ENCODE data around the gene OVCA2.

OVCA2 gene

DNA sequence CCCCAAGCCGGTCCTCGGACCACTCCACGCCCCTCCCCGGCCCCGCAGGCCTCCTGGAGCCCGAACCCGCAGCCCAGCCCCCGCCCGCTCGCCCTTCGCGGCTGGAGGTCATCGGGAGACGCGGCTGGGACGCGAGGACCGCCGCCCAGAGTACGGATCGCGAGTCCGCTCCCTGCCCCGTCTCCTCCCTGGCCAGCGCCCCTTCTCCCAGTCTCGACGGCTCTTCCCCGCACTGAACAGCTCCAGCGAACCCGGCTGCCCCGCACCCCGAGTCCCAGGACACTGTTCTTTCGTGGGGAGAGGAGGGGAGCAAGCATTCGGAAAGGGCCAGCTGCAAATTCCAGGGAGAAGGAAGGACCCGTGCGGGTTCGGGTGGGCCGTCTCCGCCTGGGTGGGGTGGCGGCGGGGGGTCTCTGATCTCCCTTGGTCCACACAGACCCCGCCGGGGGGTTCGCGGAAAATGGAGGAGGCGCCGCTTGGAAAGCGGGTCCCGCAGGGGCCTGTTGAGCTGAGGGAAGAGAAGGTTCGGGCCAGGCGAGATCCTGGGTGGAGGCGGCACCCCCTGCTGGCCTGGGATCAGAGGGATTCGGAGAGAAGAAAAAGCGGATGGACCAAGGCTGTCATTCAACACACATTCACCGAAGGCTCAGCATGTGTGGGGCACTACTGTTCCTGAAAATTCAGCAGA, 16.1 kb upstream of the OVCA2 start (continued):
- TF ChIP-seq, protein P1, sequence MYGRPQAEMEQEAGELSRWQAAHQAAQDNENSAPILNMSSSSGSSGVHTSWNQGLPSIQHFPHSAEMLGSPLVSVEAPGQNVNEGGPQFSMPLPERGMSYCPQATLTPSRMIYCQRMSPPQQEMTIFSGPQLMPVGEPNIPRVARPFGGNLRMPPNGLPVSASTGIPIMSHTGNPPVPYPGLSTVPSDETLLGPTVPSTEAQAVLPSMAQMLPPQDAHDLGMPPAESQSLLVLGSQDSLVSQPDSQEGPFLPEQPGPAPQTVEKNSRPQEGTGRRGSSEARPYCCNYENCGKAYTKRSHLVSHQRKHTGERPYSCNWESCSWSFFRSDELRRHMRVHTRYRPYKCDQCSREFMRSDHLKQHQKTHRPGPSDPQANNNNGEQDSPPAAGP (tag by site-specific recombination; IDR thresholded peaks at IDR 0.05), result peak; percentile 11; the same call in 1 of the 2 replicates
- TF ChIP-seq ZNF544 (tag by site-specific recombination; IDR thresholded peaks at IDR 0.05) (no peak), TCF7L2 (IDR thresholded peaks at IDR 0.05; ENCODE audit: borderline replicate concordance, low read depth, low read length) (no peak), ZNF169 (tag by site-specific recombination; IDR thresholded peaks at IDR 0.05) (no peak), ZNF311 (tag by site-specific recombination; IDR thresholded peaks at IDR 0.05; ENCODE audit: borderline replicate concordance) (no peak), TRIM28 (IDR thresholded peaks at IDR 0.05; ENCODE audit: borderline replicate concordance, low read length) (no peak), ZEB2 (tag by site-specific recombination; IDR thresholded peaks at IDR 0.05) (no peak), ZNF701 (tag by site-specific recombination; IDR thresholded peaks at IDR 0.05) (no peak), ZNF26 (tag by site-specific recombination; IDR thresholded peaks at IDR 0.05) (no peak), ZNF558 (tag by site-specific recombination; IDR thresholded peaks at IDR 0.05) (no peak), ZNF2 (tag by site-specific recombination; IDR thresholded peaks at IDR 0.05) (no peak), ZNF366 (tag by site-specific recombination; conservative IDR thresholded peaks at IDR 0.05) (peak; percentile 85), ZNF266 (tag by site-specific recombination; IDR thresholded peaks at IDR 0.05; ENCODE audit: low read depth) (no peak), RBAK (tag by site-specific recombination; IDR thresholded peaks at IDR 0.05) (no peak), SETDB1 (IDR thresholded peaks at IDR 0.05; ENCODE audit: insufficient read length, low read length) (no peak), ZNF221 (tag by site-specific recombination; IDR thresholded peaks at IDR 0.05; ENCODE audit: borderline replicate concordance) (no peak), HOXC10 (CRISPR knock-in tag; IDR thresholded peaks at IDR 0.05) (no peak), PRDM2 (tag by site-specific recombination; IDR thresholded peaks at IDR 0.05; ENCODE audit: borderline replicate concordance) (no peak), YY2 (tag by site-specific recombination; IDR thresholded peaks at IDR 0.05) (no peak), FEZF1 (tag by site-specific recombination; IDR thresholded peaks at IDR 0.05) (no peak), PRDM4 (tag by site-specific recombination; IDR thresholded peaks at IDR 0.05) (no peak), ZFHX2 (tag by site-specific recombination; conservative IDR thresholded peaks at IDR 0.05) (no peak), IKZF3 (tag by site-specific recombination; IDR thresholded peaks at IDR 0.05) (peak; percentile 75), YY1 (tag by site-specific recombination; IDR thresholded peaks at IDR 0.05) (no peak), ZNF350 (tag by site-specific recombination; IDR thresholded peaks at IDR 0.05) (no peak)
- TF ChIP-seq, protein P2, sequence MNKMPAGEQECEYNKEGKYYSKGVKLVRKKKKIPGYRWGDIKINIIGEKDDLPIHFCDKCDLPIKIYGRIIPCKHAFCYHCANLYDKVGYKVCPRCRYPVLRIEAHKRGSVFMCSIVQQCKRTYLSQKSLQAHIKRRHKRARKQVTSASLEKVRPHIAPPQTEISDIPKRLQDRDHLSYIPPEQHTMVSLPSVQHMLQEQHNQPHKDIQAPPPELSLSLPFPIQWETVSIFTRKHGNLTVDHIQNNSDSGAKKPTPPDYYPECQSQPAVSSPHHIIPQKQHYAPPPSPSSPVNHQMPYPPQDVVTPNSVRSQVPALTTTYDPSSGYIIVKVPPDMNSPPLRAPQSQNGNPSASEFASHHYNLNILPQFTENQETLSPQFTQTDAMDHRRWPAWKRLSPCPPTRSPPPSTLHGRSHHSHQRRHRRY (tag by site-specific recombination; IDR thresholded peaks at IDR 0.05), result no peak
- TF ChIP-seq, protein P3, sequence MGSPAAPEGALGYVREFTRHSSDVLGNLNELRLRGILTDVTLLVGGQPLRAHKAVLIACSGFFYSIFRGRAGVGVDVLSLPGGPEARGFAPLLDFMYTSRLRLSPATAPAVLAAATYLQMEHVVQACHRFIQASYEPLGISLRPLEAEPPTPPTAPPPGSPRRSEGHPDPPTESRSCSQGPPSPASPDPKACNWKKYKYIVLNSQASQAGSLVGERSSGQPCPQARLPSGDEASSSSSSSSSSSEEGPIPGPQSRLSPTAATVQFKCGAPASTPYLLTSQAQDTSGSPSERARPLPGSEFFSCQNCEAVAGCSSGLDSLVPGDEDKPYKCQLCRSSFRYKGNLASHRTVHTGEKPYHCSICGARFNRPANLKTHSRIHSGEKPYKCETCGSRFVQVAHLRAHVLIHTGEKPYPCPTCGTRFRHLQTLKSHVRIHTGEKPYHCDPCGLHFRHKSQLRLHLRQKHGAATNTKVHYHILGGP (tag by site-specific recombination; IDR thresholded peaks at IDR 0.05), result no peak
